Kidney epithelial cell (primary cell): ENCODE data around the gene GLRB. TPM values are rescaled to one million over a fixed set of nuclear protein-coding genes. Genes with fewer than 3 reads are reported as not detected.
"Not testable (repeated sequence)": the region's sequence is repeated elsewhere in the genome, so short reads cannot be mapped to it uniquely, and the experiment has no call there.

Source experiments
- DNase-seq: peaks from one replicate; pipeline ENCODE4 v3.0.0-alpha.2; 2010; ENCODE audit warnings: low read depth
- H3K27me3 ChIP-seq: 2 replicates; pipeline ENCODE4 v1.6.0; 2011; ENCODE audit warnings: low read length; ENCODE audit not compliant: control insufficient read depth, insufficient read depth
- H3K36me3 ChIP-seq: 2 replicates; pipeline ENCODE4 v1.5.1; 2011; ENCODE audit warnings: low read length; ENCODE audit not compliant: control insufficient read depth, insufficient read depth
- H3K4me3 ChIP-seq: 2 replicates; pipeline ENCODE4 v1.5.1; 2011; ENCODE audit warnings: low read depth, mild to moderate bottlenecking, control low read depth, low read length
- total RNA-seq: library from RNA; depleted of rRNA; stranded (reverse); fragments of >200 nt; gene quantifications from 2 replicates; pipeline ENCODE4 v1.2.3, GENCODE V29; 2015
- TF ChIP-seq, protein P1 (sequence below): IDR thresholded peaks from 2 replicates; pipeline ENCODE4 v1.5.1; 2011; ENCODE audit warnings: mild to moderate bottlenecking, moderate library complexity, low read length, control low read depth, inconsistent platforms; ENCODE audit not compliant: insufficient read depth, poor library complexity, severe bottlenecking

The GLRB gene
- total RNA-seq, 1 donor from 2014 or later = 5.9 TPM

- no peak overlapping the region for H3K4me3 ChIP-seq
- H3K36me3 ChIP-seq = no peaks in the 10 kb centered on the region
- TF ChIP-seq, protein P1, sequence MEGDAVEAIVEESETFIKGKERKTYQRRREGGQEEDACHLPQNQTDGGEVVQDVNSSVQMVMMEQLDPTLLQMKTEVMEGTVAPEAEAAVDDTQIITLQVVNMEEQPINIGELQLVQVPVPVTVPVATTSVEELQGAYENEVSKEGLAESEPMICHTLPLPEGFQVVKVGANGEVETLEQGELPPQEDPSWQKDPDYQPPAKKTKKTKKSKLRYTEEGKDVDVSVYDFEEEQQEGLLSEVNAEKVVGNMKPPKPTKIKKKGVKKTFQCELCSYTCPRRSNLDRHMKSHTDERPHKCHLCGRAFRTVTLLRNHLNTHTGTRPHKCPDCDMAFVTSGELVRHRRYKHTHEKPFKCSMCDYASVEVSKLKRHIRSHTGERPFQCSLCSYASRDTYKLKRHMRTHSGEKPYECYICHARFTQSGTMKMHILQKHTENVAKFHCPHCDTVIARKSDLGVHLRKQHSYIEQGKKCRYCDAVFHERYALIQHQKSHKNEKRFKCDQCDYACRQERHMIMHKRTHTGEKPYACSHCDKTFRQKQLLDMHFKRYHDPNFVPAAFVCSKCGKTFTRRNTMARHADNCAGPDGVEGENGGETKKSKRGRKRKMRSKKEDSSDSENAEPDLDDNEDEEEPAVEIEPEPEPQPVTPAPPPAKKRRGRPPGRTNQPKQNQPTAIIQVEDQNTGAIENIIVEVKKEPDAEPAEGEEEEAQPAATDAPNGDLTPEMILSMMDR = peak; percentile 36
- H3K27me3 ChIP-seq = no peaks in the 10 kb centered on the region
- no peak for DNase-seq
Measured at GRCh38 chr4:157172011-157172410, 96.1 kb downstream of the GLRB start.

GRCh38 chr4:157180268-157180667 is 104.3 kb downstream of the GLRB start:
- not testable (repeated sequence) for H3K27me3 ChIP-seq, H3K4me3 ChIP-seq, H3K36me3 ChIP-seq, DNase-seq

GRCh38 chr4:157184300-157184699 is 108.3 kb downstream of the GLRB start:
- H3K36me3 ChIP-seq = no peaks in the 10 kb centered on the region
- no peak for DNase-seq
- no peaks in the 10 kb centered on the region for H3K27me3 ChIP-seq
- TF ChIP-seq, protein P1 = no peak
- H3K4me3 ChIP-seq = no peak overlapping the region

GRCh38 chr4:157185363-157185762 is 109.4 kb downstream of the GLRB start:
- no peak for DNase-seq
- no peak overlapping the region for H3K4me3 ChIP-seq
- TF ChIP-seq, protein P1 = no peak
- H3K27me3 ChIP-seq = no peaks in the 10 kb centered on the region
- no peaks in the 10 kb centered on the region for H3K36me3 ChIP-seq

- no peaks in the 10 kb centered on the region for H3K27me3 ChIP-seq
- no peak overlapping the region for H3K4me3 ChIP-seq
- TF ChIP-seq, protein P1 = no peak
- no peaks in the 10 kb centered on the region for H3K36me3 ChIP-seq
- no peak for DNase-seq
Measured at GRCh38 chr4:157195374-157195773, 119.4 kb downstream of the GLRB start.

GRCh38 chr4:157196046-157196445 is 120.1 kb downstream of the GLRB start:
- DNase-seq = no peak
- no peak overlapping the region for H3K4me3 ChIP-seq
- no peaks in the 10 kb centered on the region for H3K36me3 ChIP-seq
- no peaks in the 10 kb centered on the region for H3K27me3 ChIP-seq
- TF ChIP-seq, protein P1 = no peak
